OCI-LY7 (cell line): ENCODE measurements around the gene RSPH1. TPM values are rescaled to one million over a fixed set of nuclear protein-coding genes. Genes with fewer than 3 reads are reported as not detected.

Experiments
- BruUV-seq: library from RNA; stranded (reverse); fragments of 400-500 nt; replicated peaks from 2 replicates; lab custom pipeline; 2021; lab: Mats Ljungman, UMichigan
- CTCF ChIA-PET: fragments of 300-600 bp; sonication (Branson Sonifier 250); formaldehyde crosslinking; loops from one replicate; lab custom pipeline; 2022; ENCODE audit warnings: antibody characterized with exemption; ENCODE audit not compliant: unreplicated experiment; lab: Charles Lee
- POLR2A ChIA-PET: fragments of 300-600 bp; sonication (Branson Sonifier 250); formaldehyde crosslinking; loops from one replicate; lab custom pipeline; 2022; ENCODE audit warnings: antibody characterized with exemption; lab: Charles Lee
- DNase-seq: peaks from one replicate; pipeline ENCODE4 v3.0.0-alpha.2; 2015; ENCODE audit warnings: low spot score
- H2AFZ ChIP-seq: fragments of 200-600 bp; sonication (generic), shearing (Covaris generic); 2 replicates; pipeline ENCODE4 v1.6.1; 2014; ENCODE audit warnings: mild to moderate bottlenecking, antibody characterized with exemption, low read length, moderate library complexity
- H3K27ac ChIP-seq: fragments of 200-600 bp; sonication (generic); 2 replicates; pipeline ENCODE4 v1.5.1; 2014; ENCODE audit warnings: mixed run types, low read depth, mild to moderate bottlenecking, moderate library complexity, low read length, inconsistent platforms; ENCODE audit not compliant: poor library complexity, severe bottlenecking
- H3K36me3 ChIP-seq: fragments of 200-600 bp; sonication (generic); 2 replicates; pipeline ENCODE4 v1.6.1; 2014; ENCODE audit warnings: mild to moderate bottlenecking, antibody characterized with exemption, low read length, moderate library complexity, mixed read lengths; ENCODE audit not compliant: insufficient read depth
- H3K4me1 ChIP-seq: fragments of 200-600 bp; sonication (generic); 2 replicates; pipeline ENCODE4 v1.5.1; 2014; ENCODE audit warnings: mild to moderate bottlenecking, low read length; ENCODE audit not compliant: insufficient read depth, poor library complexity, severe bottlenecking
- H3K4me2 ChIP-seq: fragments of 200-600 bp; sonication (generic); 2 replicates; pipeline ENCODE4 v1.6.1; 2014; ENCODE audit warnings: mild to moderate bottlenecking, low read length
- H3K4me3 ChIP-seq: fragments of 200-600 bp; sonication (generic); 2 replicates; pipeline ENCODE4 v1.5.1; 2014; ENCODE audit warnings: mild to moderate bottlenecking, low read depth, low read length; ENCODE audit not compliant: poor library complexity, severe bottlenecking
- H3K79me2 ChIP-seq: fragments of 200-600 bp; sonication (generic); 2 replicates; pipeline ENCODE4 v1.6.1; 2016; ENCODE audit warnings: low read depth, mild to moderate bottlenecking, low read length, moderate library complexity, mixed read lengths; ENCODE audit not compliant: insufficient read depth
- H3K9me2 ChIP-seq: fragments of 200-600 bp; sonication (generic); 2 replicates; pipeline ENCODE4 v1.6.1; 2016; ENCODE audit warnings: mild to moderate bottlenecking, low read length, mixed read lengths; ENCODE audit not compliant: insufficient read depth
- H3K9me3 ChIP-seq: fragments of 200-600 bp; sonication (generic); 2 replicates; pipeline ENCODE4 v1.6.1; 2014; ENCODE audit warnings: mild to moderate bottlenecking, mixed run types, low read length, mixed read lengths
- H4K20me1 ChIP-seq: fragments of 200-600 bp; sonication (generic); 2 replicates; pipeline ENCODE4 v1.6.1; 2014; ENCODE audit warnings: mild to moderate bottlenecking, antibody characterized with exemption, low read length, moderate library complexity, mixed read lengths; ENCODE audit not compliant: insufficient read depth
- EZH2phosphoT487 ChIP-seq: fragments of 200-600 bp; sonication (generic); IDR thresholded peaks from 2 replicates; pipeline ENCODE4 v1.6.1; 2018; ENCODE audit warnings: low read depth, borderline replicate concordance, mild to moderate bottlenecking, mixed run types, antibody characterized with exemption, low read length, moderate library complexity, mixed read lengths
- intact Hi-C: fragments of 100-400 bp; cut with micrococcal nuclease; formaldehyde crosslinking; loops from one replicate; pipeline ENCODE4 v1.10.0; 2022; ENCODE audit not compliant: unreplicated experiment
- total RNA-seq, 2 experiments: library from RNA; depleted of rRNA in 1 of 2; stranded (reverse); fragments of >200 nt in 1 of 2; shearing (Covaris generic) in 1 of 2; gene quantifications; 2 replicates each; pipeline ENCODE4 v1.2.3, GENCODE V29; 2014 to 2022
- TF ChIP-seq, protein P1 (sequence below): fragments of 200-600 bp; sonication (generic); conservative IDR thresholded peaks from 2 replicates; pipeline ENCODE4 v1.5.1; 2014; ENCODE audit warnings: mild to moderate bottlenecking, antibody characterized with exemption, low read length, moderate library complexity, mixed read lengths

The RSPH1 gene
- total RNA-seq, 2 experiments from 2014 or later: 1.9 to 2.5 TPM

DNA sequence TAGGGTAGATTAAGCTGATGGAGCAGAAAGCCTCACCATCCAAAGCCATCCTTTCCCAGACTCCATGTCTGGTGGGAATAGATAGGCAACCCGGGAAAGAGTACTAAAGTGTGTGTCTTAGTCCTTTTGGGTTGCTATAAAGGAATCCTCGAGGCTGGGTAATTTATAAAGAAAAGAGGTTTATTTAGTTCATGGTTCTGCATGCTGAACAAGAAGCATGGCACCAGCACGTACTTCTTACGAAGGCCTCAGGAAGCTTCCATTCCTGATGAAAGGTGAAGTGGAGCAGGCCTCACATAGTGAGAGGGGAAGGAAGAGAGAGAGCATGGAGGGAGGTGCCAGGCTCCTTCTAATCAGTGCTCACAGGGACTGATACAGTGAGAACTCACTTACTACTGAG is 11.4 kb upstream of the RSPH1 start:
- H3K4me1 ChIP-seq: peaks cover 13% of the 10 kb centered on the region
- H3K4me3 ChIP-seq: no peak overlapping the region
- intact Hi-C loops: no loop called here
- TF ChIP-seq, protein P1, sequence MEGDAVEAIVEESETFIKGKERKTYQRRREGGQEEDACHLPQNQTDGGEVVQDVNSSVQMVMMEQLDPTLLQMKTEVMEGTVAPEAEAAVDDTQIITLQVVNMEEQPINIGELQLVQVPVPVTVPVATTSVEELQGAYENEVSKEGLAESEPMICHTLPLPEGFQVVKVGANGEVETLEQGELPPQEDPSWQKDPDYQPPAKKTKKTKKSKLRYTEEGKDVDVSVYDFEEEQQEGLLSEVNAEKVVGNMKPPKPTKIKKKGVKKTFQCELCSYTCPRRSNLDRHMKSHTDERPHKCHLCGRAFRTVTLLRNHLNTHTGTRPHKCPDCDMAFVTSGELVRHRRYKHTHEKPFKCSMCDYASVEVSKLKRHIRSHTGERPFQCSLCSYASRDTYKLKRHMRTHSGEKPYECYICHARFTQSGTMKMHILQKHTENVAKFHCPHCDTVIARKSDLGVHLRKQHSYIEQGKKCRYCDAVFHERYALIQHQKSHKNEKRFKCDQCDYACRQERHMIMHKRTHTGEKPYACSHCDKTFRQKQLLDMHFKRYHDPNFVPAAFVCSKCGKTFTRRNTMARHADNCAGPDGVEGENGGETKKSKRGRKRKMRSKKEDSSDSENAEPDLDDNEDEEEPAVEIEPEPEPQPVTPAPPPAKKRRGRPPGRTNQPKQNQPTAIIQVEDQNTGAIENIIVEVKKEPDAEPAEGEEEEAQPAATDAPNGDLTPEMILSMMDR: no peak
- no peak for TF ChIP-seq EZH2phosphoT487
- BruUV-seq: no TSS peak
- H4K20me1 ChIP-seq: no peaks in the 10 kb centered on the region
- no peaks in the 10 kb centered on the region for H3K79me2 ChIP-seq
- no peaks in the 10 kb centered on the region for H3K9me2 ChIP-seq
- ChIA-PET POLR2A (no interaction called here), CTCF (interaction anchor here (0.8 kb wide), 1 partner anchor 29 kb away, joined by 3 read pairs; no protein-coding TSS in a partner anchor)
- DNase-seq: no peak
- no peak overlapping the region for H3K27ac ChIP-seq
- H3K4me2 ChIP-seq: no peak overlapping the region
- no peaks in the 10 kb centered on the region for H3K36me3 ChIP-seq
- no peak overlapping the region for H2AFZ ChIP-seq
- H3K9me3 ChIP-seq: no peaks in the 10 kb centered on the region

DNA sequence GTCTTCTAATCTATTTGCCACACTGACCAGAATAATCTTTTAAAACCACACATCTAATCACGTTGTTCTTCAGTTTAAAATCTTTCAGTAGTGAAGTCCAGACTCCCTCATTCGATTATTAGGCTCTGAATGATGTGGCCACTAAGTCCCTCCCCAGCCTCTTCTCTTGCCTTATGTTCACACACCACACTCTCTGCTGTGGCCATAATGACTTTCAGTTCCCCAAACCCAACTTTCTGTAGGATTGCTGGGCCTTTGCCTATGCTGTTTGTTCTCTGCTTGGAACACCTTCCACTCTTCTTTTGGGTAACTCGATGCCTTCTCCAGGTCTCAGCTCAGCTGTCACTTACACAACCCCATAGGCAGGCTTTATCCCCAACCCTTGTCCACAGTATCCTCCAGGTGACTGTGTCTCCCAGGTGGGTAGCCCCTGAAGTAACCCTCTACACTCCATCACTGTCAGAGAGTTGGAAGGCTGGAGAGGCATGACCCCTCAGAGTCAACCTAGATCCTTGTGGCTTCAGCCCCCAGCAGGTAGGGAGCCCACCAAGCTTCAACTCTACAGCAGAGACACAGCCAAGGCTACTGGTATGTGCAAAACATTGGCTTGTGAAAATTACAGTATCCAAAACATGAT is 9.2 kb upstream of the RSPH1 start:
- BruUV-seq: no TSS peak
- ChIA-PET POLR2A (interaction anchor here (0.6 to 1.2 kb wide), 2 partner anchors 20 to 32 kb away, joined by 3 read pairs; no protein-coding TSS in a partner anchor), CTCF (no interaction called here)
- Histone ChIP-seq H3K36me3 (no peaks in the 10 kb centered on the region), H3K9me2 (no peaks in the 10 kb centered on the region), H3K4me1 (peaks cover 13% of the 10 kb centered on the region), H3K4me3 (no peak overlapping the region), H3K79me2 (no peaks in the 10 kb centered on the region), H3K4me2 (peak overlapping the region; percentile 42), H4K20me1 (no peaks in the 10 kb centered on the region), H3K9me3 (no peaks in the 10 kb centered on the region), H3K27ac (no peak overlapping the region), H2AFZ (no peak overlapping the region)
- intact Hi-C loops: loop anchor here (2.0 kb wide), 1 partner anchor 44 kb away; no protein-coding TSS in a partner anchor
- TF ChIP-seq EZH2phosphoT487: no peak
- TF ChIP-seq, protein P1: no peak
- DNase-seq: peak; percentile 65

DNA sequence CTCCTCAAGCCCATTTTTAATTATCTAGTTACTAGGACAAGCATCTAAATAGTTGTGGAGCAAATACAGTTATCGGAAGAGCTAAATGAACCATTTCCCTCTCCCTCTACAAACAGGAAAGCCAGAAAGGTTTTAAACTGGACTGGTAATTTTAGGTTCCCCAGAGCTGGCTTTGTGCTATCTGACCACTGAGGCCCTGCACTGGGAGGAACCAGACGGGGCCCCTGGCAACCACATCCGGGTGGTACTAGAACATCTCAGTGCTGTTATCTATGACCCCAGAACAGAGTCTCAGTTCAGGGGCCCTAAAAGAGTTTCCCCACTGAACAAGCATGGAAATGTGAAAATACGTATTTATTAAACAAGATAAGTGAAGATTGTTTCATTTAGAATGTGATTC is 7.7 kb upstream of the RSPH1 start:
- Histone ChIP-seq H3K36me3 (no peaks in the 10 kb centered on the region), H3K4me2 (no peak overlapping the region), H3K4me1 (peaks cover 13% of the 10 kb centered on the region), H3K9me3 (no peaks in the 10 kb centered on the region), H3K9me2 (no peaks in the 10 kb centered on the region), H3K27ac (no peak overlapping the region), H2AFZ (no peak overlapping the region), H4K20me1 (no peaks in the 10 kb centered on the region), H3K79me2 (no peaks in the 10 kb centered on the region), H3K4me3 (no peak overlapping the region)
- POLR2A ChIA-PET: no interaction called here
- BruUV-seq: no TSS peak
- DNase-seq: no peak
- intact Hi-C loops: loop anchor here (2.0 kb wide), 1 partner anchor 43 kb away; no protein-coding TSS in a partner anchor
- TF ChIP-seq EZH2phosphoT487: no peak
- TF ChIP-seq, protein P1: no peak
- CTCF ChIA-PET: no interaction called here
